ENCODE results near the gene MXD3. TPM values are rescaled to one million over a fixed set of nuclear protein-coding genes. Genes with fewer than 3 reads are reported as not detected.

MXD3 gene
- total RNA-seq, 4 donors from 2014 or later, result 10.8 to 257 (median 21.7) TPM

GRCh38 chr5:177303925-177304391 lies 7.7 kb downstream of the MXD3 start:
- H3K4me1 ChIP-seq, result peaks cover 40 to 58% (median 51%) of the 10 kb centered on the region in 4 donors
- H3K27me3 ChIP-seq, result no peaks in the 10 kb centered on the region
- in situ Hi-C loops (cut with MboI; ENCODE audit: low pct_ligation_motif_present in 1 of 4, low pct_unique_long_range_greater_than_20kb in 1 of 4, low sequenced_read_pairs in 3 of 4) (loop anchor here in 1 of 4 donors (25.0 kb wide), 1 partner anchor 158 kb away; the partner anchor contains the start of gene DBN1), intact Hi-C loops (cut with DNase I; ENCODE audit: low total_unique reads) (no loop called here)
- H3K36me3 ChIP-seq, result no peaks in the 10 kb centered on the region
- WGBS, 2 donors (ENCODE audit: low coverage in 1 of 2), result 1% methylated on average over 24 of the region's 25 CpGs; no CpG with 5 or more reads in 1 of the 2 donors
- H3K9me3 ChIP-seq, result no peaks in the 10 kb centered on the region
- TF ChIP-seq POLR2AphosphoS5 (IDR thresholded peaks at IDR 0.05) (no peak), CTCF (IDR thresholded peaks at IDR 0.05) (no peak), EP300 (IDR thresholded peaks at IDR 0.05; ENCODE audit: low read depth) (no peak), POLR2A (IDR thresholded peaks at IDR 0.05) (no peak)
- peak overlapping the region; percentile 89 to 92 (median 91) for H3K27ac ChIP-seq
- no peak for DNase-seq
- peak overlapping the region; percentile 59 to 86 (median 85) for H3K4me3 ChIP-seq

- TF ChIP-seq POLR2A (IDR thresholded peaks at IDR 0.05) (peak; percentile 73), POLR2AphosphoS5 (IDR thresholded peaks at IDR 0.05) (peak; percentile 78 to 94 (median 90)), EP300 (IDR thresholded peaks at IDR 0.05; ENCODE audit: low read depth) (no peak), CTCF (IDR thresholded peaks at IDR 0.05) (peak in 3 of 5 experiments; percentile 32 to 53 (median 39))
- Histone ChIP-seq H3K4me1 (peaks cover 40 to 62% (median 54%) of the 10 kb centered on the region in 4 donors), H3K27ac (peak within 1 kb of the TSS; percentile 89 to 92 (median 91)), H3K4me3 (peak within 1 kb of the TSS; percentile 78 to 86 (median 85)), H3K9me3 (no peaks in the 10 kb centered on the region), H3K36me3 (no peaks in the 10 kb centered on the region), H3K27me3 (no peaks in the 10 kb centered on the region)
- intact Hi-C loops (cut with DNase I; ENCODE audit: low total_unique reads), result no loop called here
- DNase-seq, result peak; percentile 92
- 0% methylated on average over 67 of the region's 100 CpGs; no CpG with 5 or more reads in 1 of the 2 donors for WGBS, 2 donors (ENCODE audit: low coverage in 1 of 2)
- in situ Hi-C loops (cut with MboI; ENCODE audit: low pct_ligation_motif_present in 1 of 4, low pct_unique_long_range_greater_than_20kb in 1 of 4, low sequenced_read_pairs in 3 of 4), result loop anchor here in 1 of 4 donors (25.0 kb wide), 1 partner anchor 159 kb away; the partner anchor contains the start of gene DBN1
These were observed 8.4 kb downstream of the MXD3 start, which contains the start of the genes PRELID1 and RAB24 for GRCh38 chr5:177303121-177303924. PRELID1 (plus strand) TSS chr5:177303799; CDS start chr5:177303986, 187 bp downstream. RAB24 (minus strand) TSS chr5:177303719; CDS start chr5:177303288, 431 bp downstream.

GRCh38 chr5:177302354-177303110 lies 9.2 kb downstream of the MXD3 start:
- Histone ChIP-seq H3K9me3 (no peaks in the 10 kb centered on the region), H3K36me3 (no peaks in the 10 kb centered on the region), H3K27ac (peak overlapping the region; percentile 89 to 92 (median 91)), H3K4me3 (peak overlapping the region; percentile 78 to 86 (median 85)), H3K4me1 (peaks cover 40 to 62% (median 54%) of the 10 kb centered on the region in 4 donors), H3K27me3 (no peaks in the 10 kb centered on the region)
- no peak for DNase-seq
- TF ChIP-seq EP300 (IDR thresholded peaks at IDR 0.05; ENCODE audit: low read depth) (no peak), CTCF (IDR thresholded peaks at IDR 0.05) (peak in 1 of 5 experiments; percentile 27)
- in situ Hi-C loops (cut with MboI; ENCODE audit: low pct_ligation_motif_present in 1 of 4, low pct_unique_long_range_greater_than_20kb in 1 of 4, low sequenced_read_pairs in 3 of 4) (loop anchor here in 1 of 4 donors (25.0 kb wide), 1 partner anchor 160 kb away; the partner anchor contains the start of gene DBN1), intact Hi-C loops (cut with DNase I; ENCODE audit: low total_unique reads) (no loop called here)
- WGBS, 2 donors (ENCODE audit: low coverage in 1 of 2), result 29% methylated on average over 24 of the region's 24 CpGs; no CpG with 5 or more reads in 1 of the 2 donors
